NK-92 treated with Interleukin-12 subunit alpha and Interleukin-12 subunit beta, amount 100 ng/mL, for 24 hours (cell line): ENCODE results near the gene URI1.
"Not testable (repeated sequence)": the region's sequence is repeated elsewhere in the genome, so short reads cannot be mapped to it uniquely, and the experiment has no call there.

Experiments
- DNase-seq: peaks from one replicate; lab custom pipeline; 2025; lab: John Stamatoyannopoulos, UW

URI1 gene

GRCh38 chr19:30024091-30024490 is 82.1 kb downstream of the URI1 start:
- DNase-seq = no peak

- DNase-seq = no peak
Measured at GRCh38 chr19:30026933-30027332, 84.9 kb downstream of the URI1 start.

- DNase-seq = no peak
Measured at GRCh38 chr19:30028118-30028991, 86.3 kb downstream of the URI1 start.

GRCh38 chr19:30028992-30029343 is 86.9 kb downstream of the URI1 start:
- no peak for DNase-seq

GRCh38 chr19:30029721-30030510 is 87.9 kb downstream of the URI1 start:
- DNase-seq = no peak

- no peak for DNase-seq
Measured at GRCh38 chr19:30034321-30034720, 92.3 kb downstream of the URI1 start.

- no peak for DNase-seq
Measured at GRCh38 chr19:30036154-30037129, 94.4 kb downstream of the URI1 start.

- no peak for DNase-seq
Measured at GRCh38 chr19:30037835-30038234, 95.8 kb downstream of the URI1 start.

GRCh38 chr19:30041931-30042330 is 99.9 kb downstream of the URI1 start:
- not testable (repeated sequence) for DNase-seq

- not testable (repeated sequence) for DNase-seq
Measured at GRCh38 chr19:30043008-30043407, 101.0 kb downstream of the URI1 start.

GRCh38 chr19:30044273-30045248 is 102.5 kb downstream of the URI1 start:
- DNase-seq = no peak

GRCh38 chr19:30046522-30046921 is 104.5 kb downstream of the URI1 start:
- no peak for DNase-seq

- DNase-seq = no peak
Measured at GRCh38 chr19:30047432-30047831, 105.4 kb downstream of the URI1 start.

- no peak for DNase-seq
Measured at GRCh38 chr19:30049226-30049625, 107.2 kb downstream of the URI1 start.

- DNase-seq = no peak
Measured at GRCh38 chr19:30049846-30050667, 108.0 kb downstream of the URI1 start.

- no peak for DNase-seq
Measured at GRCh38 chr19:30052122-30053075, 110.4 kb downstream of the URI1 start.

GRCh38 chr19:30053558-30053957 is 111.5 kb downstream of the URI1 start:
- no peak for DNase-seq

- DNase-seq = no peak
Measured at GRCh38 chr19:30054210-30054609, 112.2 kb downstream of the URI1 start.

- DNase-seq = no peak
Measured at GRCh38 chr19:30056580-30056979, 114.5 kb downstream of the URI1 start.
